Stimulated activated CD4-positive, alpha-beta T cell treated with anti-CD3 and anti-CD28 coated beads, Interleukin-1b, Interleukin-23, amount 100 ng/mL, for 1 hour (primary cell): ENCODE data around the gene GPR78.

Experiments
- DNase-seq, 2 donors: peaks; one replicate each; pipeline ENCODE4 v3.0.0-alpha.2; 2020; ENCODE audit warnings: low read depth in 2 of 2

Gene GPR78

GRCh38 chr4:8586246-8586645 is 6.1 kb downstream of the GPR78 start:
- no peak for DNase-seq

- DNase-seq = no peak
These were observed 6.7 kb downstream of the GPR78 start for GRCh38 chr4:8586671-8587468.

- DNase-seq = no peak
These were observed 7.4 kb downstream of the GPR78 start for GRCh38 chr4:8587469-8588195.

GRCh38 chr4:8588196-8588470 is 7.9 kb downstream of the GPR78 start:
- no peak for DNase-seq

GRCh38 chr4:8589336-8589735 is 9.1 kb downstream of the GPR78 start:
- no peak for DNase-seq

GRCh38 chr4:8589823-8590545 is 9.8 kb downstream of the GPR78 start:
- no peak for DNase-seq

- DNase-seq = no peak
These were observed 10.3 kb downstream of the GPR78 start for GRCh38 chr4:8590546-8590880.

- no peak for DNase-seq
These were observed 10.9 kb downstream of the GPR78 start for GRCh38 chr4:8591114-8591513.

- DNase-seq = no peak
These were observed 11.6 kb downstream of the GPR78 start for GRCh38 chr4:8591626-8592365.

GRCh38 chr4:8592366-8593263 is 12.4 kb downstream of the GPR78 start, which contains the start of gene CPZ:
Gene CPZ, plus strand, starts transcription at chr4:8592765. Its CDS starts 69 bp downstream, at chr4:8592834.
- no peak for DNase-seq

- DNase-seq = no peak
These were observed 13.3 kb downstream of the GPR78 start for GRCh38 chr4:8593264-8594096.

GRCh38 chr4:8594097-8595038 is 14.2 kb downstream of the GPR78 start:
- DNase-seq = no peak

- no peak for DNase-seq
These were observed 15.3 kb downstream of the GPR78 start for GRCh38 chr4:8595237-8596087.

- no peak for DNase-seq
These were observed 16.7 kb downstream of the GPR78 start for GRCh38 chr4:8596891-8597290.

- DNase-seq = no peak
These were observed 17.1 kb downstream of the GPR78 start for GRCh38 chr4:8597319-8597718.

GRCh38 chr4:8597791-8598190 is 17.6 kb downstream of the GPR78 start:
- no peak for DNase-seq

- DNase-seq = no peak
These were observed 18.3 kb downstream of the GPR78 start for GRCh38 chr4:8598391-8599090.

GRCh38 chr4:8599091-8599460 is 18.9 kb downstream of the GPR78 start:
- no peak for DNase-seq
